ENCODE measurements around the gene COPS6.

The COPS6 gene

GRCh38 chr7:100088621-100089457 is at the start of gene COPS6:
COPS6 (plus strand) TSS chr7:100088969; CDS start chr7:100088991, 22 bp downstream.
- peak; percentile 80 for DNase-seq (ENCODE audit: low read depth)

- no peak for DNase-seq (ENCODE audit: low read depth)
These were observed 48.2 kb upstream of the COPS6 start for GRCh38 chr7:100040575-100040974.

- DNase-seq (ENCODE audit: low read depth) = no peak
These were observed 44.1 kb upstream of the COPS6 start for GRCh38 chr7:100044718-100045117.

- no peak for DNase-seq (ENCODE audit: low read depth)
These were observed 40.1 kb upstream of the COPS6 start for GRCh38 chr7:100048680-100049079.

- DNase-seq (ENCODE audit: low read depth) = peak; percentile 85
These were observed 39.1 kb upstream of the COPS6 start, which contains the start of gene ZSCAN21 for GRCh38 chr7:100049441-100050291. ZSCAN21 (plus strand) TSS chr7:100049774; CDS start chr7:100057007, 7,233 bp downstream.

- no peak for DNase-seq (ENCODE audit: low read depth)
These were observed 37.2 kb upstream of the COPS6 start for GRCh38 chr7:100051611-100052010.

GRCh38 chr7:100053215-100053614 is 35.6 kb upstream of the COPS6 start:
- peak; percentile 74 for DNase-seq (ENCODE audit: low read depth)

GRCh38 chr7:100057006-100057405 is 31.8 kb upstream of the COPS6 start:
- DNase-seq (ENCODE audit: low read depth) = no peak

- no peak for DNase-seq (ENCODE audit: low read depth)
These were observed 29.5 kb upstream of the COPS6 start for GRCh38 chr7:100059251-100059739.

GRCh38 chr7:100061518-100062193 is 27.1 kb upstream of the COPS6 start:
- DNase-seq (ENCODE audit: low read depth) = no peak

GRCh38 chr7:100063376-100063775 is 25.4 kb upstream of the COPS6 start:
- DNase-seq (ENCODE audit: low read depth) = no peak

GRCh38 chr7:100064162-100064561 is 24.6 kb upstream of the COPS6 start:
- no peak for DNase-seq (ENCODE audit: low read depth)

GRCh38 chr7:100065452-100066186 is 23.1 kb upstream of the COPS6 start:
- no peak for DNase-seq (ENCODE audit: low read depth)

GRCh38 chr7:100066953-100067352 is 21.8 kb upstream of the COPS6 start:
- no peak for DNase-seq (ENCODE audit: low read depth)

- no peak for DNase-seq (ENCODE audit: low read depth)
These were observed 18.8 kb upstream of the COPS6 start for GRCh38 chr7:100069991-100070390.

- DNase-seq (ENCODE audit: low read depth) = no peak
These were observed 17.6 kb upstream of the COPS6 start for GRCh38 chr7:100071018-100071723.

- DNase-seq (ENCODE audit: low read depth) = no peak
These were observed 16.3 kb upstream of the COPS6 start for GRCh38 chr7:100072462-100072861.

- DNase-seq (ENCODE audit: low read depth) = no peak
These were observed 13.9 kb upstream of the COPS6 start for GRCh38 chr7:100074841-100075240.

GRCh38 chr7:100075418-100075817 is 13.4 kb upstream of the COPS6 start:
- DNase-seq (ENCODE audit: low read depth) = no peak

GRCh38 chr7:100077205-100077604 is 11.6 kb upstream of the COPS6 start:
- no peak for DNase-seq (ENCODE audit: low read depth)
